ENCODE measurements around the gene TJAP1. TPM values are rescaled to one million over a fixed set of nuclear protein-coding genes. Genes with fewer than 3 reads are reported as not detected.
"Not testable (repeated sequence)": the region's sequence is repeated elsewhere in the genome, so short reads cannot be mapped to it uniquely, and the experiment has no call there.

Gene TJAP1
- total RNA-seq, 1 donor from 2014 or later = 12.9 TPM

DNA sequence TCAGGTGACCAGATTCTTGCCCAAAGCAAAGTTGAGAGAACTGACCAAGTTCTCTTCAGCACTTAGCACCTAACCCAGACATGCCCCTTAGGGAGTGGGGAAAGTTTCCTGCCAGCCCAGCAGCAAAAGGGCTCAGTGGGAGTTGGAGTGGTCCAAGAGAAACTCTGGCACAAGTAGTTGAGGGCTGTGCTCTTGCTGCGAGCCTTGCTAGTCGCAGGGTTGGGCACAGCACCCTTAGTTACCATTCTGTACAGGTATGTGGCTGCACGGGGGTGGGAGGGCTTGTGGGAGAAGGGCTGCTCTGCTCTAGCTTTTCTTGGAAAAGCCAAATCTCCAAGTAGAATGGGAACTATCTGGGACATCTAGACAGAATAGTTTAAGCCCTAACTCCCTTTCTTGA, 45.9 kb downstream of the TJAP1 start:
- Mint-ChIP-seq H3K27ac (no peak overlapping the region), H3K27me3 (ENCODE audit: insufficient read depth, low read depth) (peaks cover 8% of the 10 kb centered on the region), H3K4me3 (no peak overlapping the region), H3K36me3 (peaks cover 35% of the 10 kb centered on the region), H3K4me1 (no peaks in the 10 kb centered on the region), H3K9me3 (no peaks in the 10 kb centered on the region)
- Histone ChIP-seq H3K79me2 (ENCODE audit: low read depth) (peaks cover 16% of the 10 kb centered on the region), H2AFZ (replicated peaks) (no peak overlapping the region), H3F3A (ENCODE audit: low read depth) (peaks cover 31% of the 10 kb centered on the region), H3K4me3 (no peak overlapping the region), H3K9ac (no peak overlapping the region), H3K4me1 (peaks cover 4% of the 10 kb centered on the region), H4K20me1 (ENCODE audit: low read depth) (no peaks in the 10 kb centered on the region), H3K4me2 (no peak overlapping the region), H3K27ac (no peak overlapping the region), H3K27me3 (no peaks in the 10 kb centered on the region), H3K9me3 (ENCODE audit: low read depth) (no peaks in the 10 kb centered on the region), H3K36me3 (no peaks in the 10 kb centered on the region)
- TF ChIP-seq EZH2 (IDR thresholded peaks at IDR 0.05) (no peak), EZH2phosphoT487 (IDR thresholded peaks at IDR 0.05) (no peak)
- TF ChIP-seq, protein P1, sequence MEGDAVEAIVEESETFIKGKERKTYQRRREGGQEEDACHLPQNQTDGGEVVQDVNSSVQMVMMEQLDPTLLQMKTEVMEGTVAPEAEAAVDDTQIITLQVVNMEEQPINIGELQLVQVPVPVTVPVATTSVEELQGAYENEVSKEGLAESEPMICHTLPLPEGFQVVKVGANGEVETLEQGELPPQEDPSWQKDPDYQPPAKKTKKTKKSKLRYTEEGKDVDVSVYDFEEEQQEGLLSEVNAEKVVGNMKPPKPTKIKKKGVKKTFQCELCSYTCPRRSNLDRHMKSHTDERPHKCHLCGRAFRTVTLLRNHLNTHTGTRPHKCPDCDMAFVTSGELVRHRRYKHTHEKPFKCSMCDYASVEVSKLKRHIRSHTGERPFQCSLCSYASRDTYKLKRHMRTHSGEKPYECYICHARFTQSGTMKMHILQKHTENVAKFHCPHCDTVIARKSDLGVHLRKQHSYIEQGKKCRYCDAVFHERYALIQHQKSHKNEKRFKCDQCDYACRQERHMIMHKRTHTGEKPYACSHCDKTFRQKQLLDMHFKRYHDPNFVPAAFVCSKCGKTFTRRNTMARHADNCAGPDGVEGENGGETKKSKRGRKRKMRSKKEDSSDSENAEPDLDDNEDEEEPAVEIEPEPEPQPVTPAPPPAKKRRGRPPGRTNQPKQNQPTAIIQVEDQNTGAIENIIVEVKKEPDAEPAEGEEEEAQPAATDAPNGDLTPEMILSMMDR (IDR thresholded peaks at IDR 0.05) = no peak
- no peak for DNase-seq (ENCODE audit: low spot score)

DNA sequence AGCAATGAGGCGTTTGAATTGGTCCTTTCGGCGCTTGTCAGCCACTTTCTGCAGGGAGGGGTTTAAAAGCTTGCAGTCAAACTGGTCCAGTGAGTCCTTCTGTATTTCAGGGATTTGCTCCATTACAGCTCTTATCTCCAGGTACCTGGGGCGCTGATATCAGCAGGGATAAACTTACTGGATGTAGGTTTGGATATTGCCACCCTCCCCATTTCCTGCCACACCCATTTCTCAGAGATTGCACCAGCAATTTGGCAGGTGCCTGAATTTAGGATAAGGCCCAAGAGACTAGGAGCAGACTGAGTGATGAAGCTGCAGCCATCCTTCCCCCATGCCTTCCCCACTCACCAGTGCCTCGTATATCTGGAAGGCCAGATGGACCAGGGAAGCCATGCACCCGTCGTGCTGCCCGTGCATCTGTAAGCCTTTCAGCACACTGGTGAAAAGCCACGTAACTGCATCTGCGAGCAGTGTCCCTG, 47.2 kb downstream of the TJAP1 start:
- H3K36me3 Mint-ChIP-seq = peaks cover 35% of the 10 kb centered on the region
- Histone ChIP-seq H3K9me3 (ENCODE audit: low read depth) (no peaks in the 10 kb centered on the region), H3K4me1 (no peaks in the 10 kb centered on the region), H3K9ac (no peak overlapping the region), H3K27ac (no peak overlapping the region), H4K20me1 (ENCODE audit: low read depth) (no peaks in the 10 kb centered on the region), H3K36me3 (no peaks in the 10 kb centered on the region), H3K79me2 (ENCODE audit: low read depth) (peaks cover 3% of the 10 kb centered on the region), H3K4me3 (no peak overlapping the region), H3K27me3 (no peaks in the 10 kb centered on the region), H2AFZ (replicated peaks) (no peak overlapping the region), H3K4me2 (no peak overlapping the region), H3F3A (ENCODE audit: low read depth) (peaks cover 29% of the 10 kb centered on the region)
- no peak for DNase-seq (ENCODE audit: low spot score)
- no peaks in the 10 kb centered on the region for H3K4me1 Mint-ChIP-seq
- H3K4me3 Mint-ChIP-seq = no peak overlapping the region
- no peak for TF ChIP-seq EZH2phosphoT487 (IDR thresholded peaks at IDR 0.05)
- no peak for TF ChIP-seq EZH2 (IDR thresholded peaks at IDR 0.05)
- TF ChIP-seq, protein P1 (IDR thresholded peaks at IDR 0.05) = no peak
- H3K27ac Mint-ChIP-seq = no peak overlapping the region
- peaks cover 8% of the 10 kb centered on the region for H3K27me3 Mint-ChIP-seq (ENCODE audit: insufficient read depth, low read depth)
- H3K9me3 Mint-ChIP-seq = no peaks in the 10 kb centered on the region

DNA sequence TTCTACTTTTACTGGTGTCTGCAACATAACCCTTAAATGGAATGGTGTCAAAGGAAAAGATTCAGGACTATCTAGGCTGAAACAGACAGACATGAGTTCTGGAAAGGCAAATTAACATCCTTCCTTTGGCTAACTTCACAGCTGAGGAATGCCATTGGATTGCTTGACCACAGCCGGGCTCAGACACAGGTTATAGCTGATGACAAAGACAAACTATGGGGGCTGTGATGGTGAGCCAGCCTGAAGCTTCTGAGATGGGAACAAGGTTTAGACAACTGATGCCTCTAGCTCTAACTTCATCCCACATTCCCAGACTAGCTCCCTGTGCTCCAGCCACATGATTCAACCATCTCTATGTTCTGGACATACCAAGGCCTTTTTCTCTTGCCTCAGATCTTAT, 54.8 kb downstream of the TJAP1 start:
- Histone ChIP-seq H2AFZ (replicated peaks) (no peak overlapping the region), H3K9ac (no peak overlapping the region), H3K4me2 (no peak overlapping the region), H3K4me1 (no peaks in the 10 kb centered on the region), H3K9me3 (ENCODE audit: low read depth) (no peaks in the 10 kb centered on the region), H3F3A (ENCODE audit: low read depth) (no peaks in the 10 kb centered on the region), H3K4me3 (no peak overlapping the region), H3K79me2 (ENCODE audit: low read depth) (no peaks in the 10 kb centered on the region), H3K27ac (no peak overlapping the region), H3K36me3 (no peaks in the 10 kb centered on the region), H3K27me3 (no peaks in the 10 kb centered on the region), H4K20me1 (ENCODE audit: low read depth) (no peaks in the 10 kb centered on the region)
- no peaks in the 10 kb centered on the region for H3K4me1 Mint-ChIP-seq
- peaks cover 3% of the 10 kb centered on the region for H3K27me3 Mint-ChIP-seq (ENCODE audit: insufficient read depth, low read depth)
- no peak for DNase-seq (ENCODE audit: low spot score)
- H3K4me3 Mint-ChIP-seq = no peak overlapping the region
- H3K36me3 Mint-ChIP-seq = peaks cover 14% of the 10 kb centered on the region
- H3K9me3 Mint-ChIP-seq = no peaks in the 10 kb centered on the region
- TF ChIP-seq, protein P1 (IDR thresholded peaks at IDR 0.05) = no peak
- TF ChIP-seq EZH2 (IDR thresholded peaks at IDR 0.05) (no peak), EZH2phosphoT487 (IDR thresholded peaks at IDR 0.05) (no peak)
- no peak overlapping the region for H3K27ac Mint-ChIP-seq

DNA sequence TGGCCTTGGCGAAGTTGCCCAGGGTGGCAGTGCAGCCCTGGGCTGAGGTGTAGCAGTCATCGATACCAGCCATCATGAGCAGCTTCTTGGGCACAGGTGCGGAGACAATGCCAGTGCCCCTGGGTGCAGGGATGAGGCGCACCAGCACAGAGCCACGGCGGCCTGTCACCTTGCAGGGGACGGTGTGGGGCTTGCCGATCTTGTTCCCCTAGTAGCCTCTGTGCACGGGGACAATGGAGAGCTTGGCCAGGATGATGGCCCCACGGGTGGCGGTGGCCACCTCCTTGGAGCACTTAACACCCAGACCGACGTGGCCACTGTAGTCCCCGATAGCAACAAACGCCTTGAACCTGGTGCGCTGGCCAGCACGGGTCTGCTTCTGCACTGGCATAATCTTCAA, 61.6 kb downstream of the TJAP1 start:
- H3K79me2 ChIP-seq (ENCODE audit: low read depth); H3K4me1 Mint-ChIP-seq; DNase-seq (ENCODE audit: low spot score); H3K4me2 ChIP-seq; H3K4me3 ChIP-seq; H4K20me1 ChIP-seq (ENCODE audit: low read depth); H3K4me3 Mint-ChIP-seq; H3K27ac ChIP-seq; H3K9me3 Mint-ChIP-seq; H3K9me3 ChIP-seq (ENCODE audit: low read depth); H3F3A ChIP-seq (ENCODE audit: low read depth); H2AFZ ChIP-seq (replicated peaks); H3K27ac Mint-ChIP-seq; H3K27me3 ChIP-seq; H3K4me1 ChIP-seq; H3K27me3 Mint-ChIP-seq (ENCODE audit: insufficient read depth, low read depth); H3K9ac ChIP-seq: not testable (repeated sequence)
- H3K36me3 Mint-ChIP-seq = peaks cover 12% of the 10 kb centered on the region
- peaks cover 20% of the 10 kb centered on the region for H3K36me3 ChIP-seq

DNA sequence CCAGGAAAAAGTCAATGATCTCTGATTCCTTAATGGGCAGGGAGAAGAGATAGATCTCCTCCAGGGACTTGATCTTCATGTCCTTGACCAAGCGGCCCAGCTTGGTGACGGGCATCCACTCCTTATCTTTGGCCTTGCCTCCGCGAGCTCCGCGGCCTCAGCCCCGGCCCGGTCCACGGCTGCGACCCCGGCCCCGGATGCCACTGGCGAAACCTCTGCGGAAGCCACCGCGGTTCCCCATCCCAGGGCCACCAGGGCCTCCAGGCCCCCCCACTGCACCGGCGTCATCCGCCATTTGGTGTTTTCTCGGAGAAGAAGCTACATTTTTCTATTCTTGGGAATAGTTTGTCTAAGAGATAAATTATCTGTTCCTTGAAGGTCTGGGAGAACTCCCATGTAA, 62.0 kb downstream of the TJAP1 start:
- not testable (repeated sequence) for H4K20me1 ChIP-seq (ENCODE audit: low read depth); H3K4me1 ChIP-seq; H3K4me2 ChIP-seq; H3K9me3 ChIP-seq (ENCODE audit: low read depth); H2AFZ ChIP-seq (replicated peaks); H3F3A ChIP-seq (ENCODE audit: low read depth); DNase-seq (ENCODE audit: low spot score); H3K27me3 ChIP-seq; H3K79me2 ChIP-seq (ENCODE audit: low read depth); H3K27ac ChIP-seq; H3K27ac Mint-ChIP-seq; H3K4me1 Mint-ChIP-seq; H3K27me3 Mint-ChIP-seq (ENCODE audit: insufficient read depth, low read depth); H3K9me3 Mint-ChIP-seq; H3K9ac ChIP-seq; H3K4me3 ChIP-seq; H3K4me3 Mint-ChIP-seq
- peaks cover 13% of the 10 kb centered on the region for H3K36me3 Mint-ChIP-seq
- H3K36me3 ChIP-seq = peaks cover 20% of the 10 kb centered on the region

All from neural progenitor cell (in vitro differentiated cells).